GM20431 (cell line): ENCODE results near the gene XKR7.
"Not testable (repeated sequence)": the region's sequence is repeated elsewhere in the genome, so short reads cannot be mapped to it uniquely, and the experiment has no call there.

ENCODE experiments used
- in situ Hi-C: fragments of 300-500 bp; cut with MseI, MboI; formaldehyde crosslinking; loops from one replicate; pipeline ENCODE4 v1.15.0; 2020; ENCODE audit warnings: low sequenced_read_pairs; ENCODE audit not compliant: unreplicated experiment

Gene XKR7

GRCh38 chr20:31967830-31968249, at the start of gene XKR7:
XKR7 (plus strand) TSS chr20:31968151; CDS start chr20:31968176, 25 bp downstream.
- in situ Hi-C loops = no loop called here

- in situ Hi-C loops = no loop called here
Measured at GRCh38 chr20:31918466-31919105, 49.4 kb upstream of the XKR7 start.

- in situ Hi-C loops = no loop called here
Measured at GRCh38 chr20:31919410-31920155, 48.4 kb upstream of the XKR7 start.

GRCh38 chr20:31920275-31920855, 47.6 kb upstream of the XKR7 start:
- in situ Hi-C loops = no loop called here

- in situ Hi-C loops = not testable (repeated sequence)
Measured at GRCh38 chr20:31921480-31921879, 46.5 kb upstream of the XKR7 start.

GRCh38 chr20:31922181-31922580, 45.8 kb upstream of the XKR7 start:
- in situ Hi-C loops = no loop called here

GRCh38 chr20:31922588-31922987, 45.4 kb upstream of the XKR7 start:
- in situ Hi-C loops = no loop called here

- in situ Hi-C loops = no loop called here
Measured at GRCh38 chr20:31923388-31924331, 44.3 kb upstream of the XKR7 start.

GRCh38 chr20:31924561-31924960, 43.4 kb upstream of the XKR7 start:
- in situ Hi-C loops = no loop called here

GRCh38 chr20:31925631-31926030, 42.3 kb upstream of the XKR7 start:
- in situ Hi-C loops = no loop called here

- in situ Hi-C loops = no loop called here
Measured at GRCh38 chr20:31926493-31926892, 41.5 kb upstream of the XKR7 start.

GRCh38 chr20:31927627-31928159, 40.3 kb upstream of the XKR7 start:
- in situ Hi-C loops = no loop called here

- in situ Hi-C loops = not testable (repeated sequence)
Measured at GRCh38 chr20:31929631-31930030, 38.3 kb upstream of the XKR7 start.

GRCh38 chr20:31930779-31931178, 37.2 kb upstream of the XKR7 start:
- in situ Hi-C loops = no loop called here

- in situ Hi-C loops = no loop called here
Measured at GRCh38 chr20:31933698-31934097, 34.3 kb upstream of the XKR7 start.

GRCh38 chr20:31934491-31934890, 33.5 kb upstream of the XKR7 start:
- in situ Hi-C loops = no loop called here

- in situ Hi-C loops = no loop called here
Measured at GRCh38 chr20:31934968-31935764, 32.8 kb upstream of the XKR7 start.

- in situ Hi-C loops = no loop called here
Measured at GRCh38 chr20:31936420-31936819, 31.5 kb upstream of the XKR7 start.

- in situ Hi-C loops = no loop called here
Measured at GRCh38 chr20:31937820-31938219, 30.1 kb upstream of the XKR7 start.
